Measurements from ENCODE around the gene CST6. TPM values are rescaled to one million over a fixed set of nuclear protein-coding genes. Genes with fewer than 3 reads are reported as not detected.

CST6 gene
- total RNA-seq, 4 donors from 2014 or later: 734 to 2,600 (median 1,315) TPM

DNA sequence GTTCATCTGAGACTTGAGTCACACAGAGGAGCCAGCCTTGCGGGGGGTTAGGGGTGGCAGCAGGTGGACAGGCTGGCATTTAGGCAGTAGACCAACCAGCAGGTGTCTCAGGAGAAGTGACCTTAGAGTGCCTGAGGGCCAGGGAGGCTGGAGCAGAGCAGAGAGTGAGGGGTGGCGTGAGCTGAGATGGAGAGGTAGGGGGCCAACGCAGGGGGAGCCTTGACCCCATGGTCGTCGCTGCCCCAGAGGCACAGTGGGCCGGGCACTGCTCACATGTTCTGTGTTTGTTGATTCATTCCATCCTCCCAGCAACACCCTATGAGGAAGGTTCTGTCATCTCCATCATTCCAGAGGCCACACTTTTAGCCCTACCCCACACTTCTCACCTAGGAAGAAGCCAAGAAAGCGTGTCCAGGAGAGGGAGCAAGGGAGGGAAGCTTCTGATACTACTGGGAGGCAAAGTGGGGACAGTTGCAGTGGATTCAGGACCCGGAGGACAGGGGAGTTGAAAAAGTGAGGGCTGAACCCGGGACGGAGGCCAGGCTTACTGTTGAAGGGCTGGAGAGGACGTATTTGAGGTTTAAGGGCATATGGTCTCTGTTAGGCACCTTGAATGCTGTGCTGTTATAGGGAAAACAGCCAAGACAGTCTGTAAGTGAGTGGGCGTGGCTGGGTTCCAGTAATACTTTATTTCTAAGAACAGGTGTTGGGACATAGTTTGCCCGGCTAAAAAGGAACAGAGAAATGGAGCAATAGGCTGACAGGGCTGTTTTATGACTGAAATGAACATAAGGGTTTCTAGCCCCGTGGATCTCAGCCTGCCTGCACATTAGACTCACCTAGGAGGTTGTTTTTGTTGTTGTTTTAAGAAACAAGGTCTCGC is 43.0 kb upstream of the CST6 start:
- DNase-seq (ENCODE audit: low spot score in 2 of 2): no peak
- 81 to 83% methylated on average over 15 of the region's 15 CpGs for WGBS, 2 donors
- intact Hi-C loops (cut with DNase I; ENCODE audit: low total_unique reads): no loop called here
- TF ChIP-seq, protein P1, sequence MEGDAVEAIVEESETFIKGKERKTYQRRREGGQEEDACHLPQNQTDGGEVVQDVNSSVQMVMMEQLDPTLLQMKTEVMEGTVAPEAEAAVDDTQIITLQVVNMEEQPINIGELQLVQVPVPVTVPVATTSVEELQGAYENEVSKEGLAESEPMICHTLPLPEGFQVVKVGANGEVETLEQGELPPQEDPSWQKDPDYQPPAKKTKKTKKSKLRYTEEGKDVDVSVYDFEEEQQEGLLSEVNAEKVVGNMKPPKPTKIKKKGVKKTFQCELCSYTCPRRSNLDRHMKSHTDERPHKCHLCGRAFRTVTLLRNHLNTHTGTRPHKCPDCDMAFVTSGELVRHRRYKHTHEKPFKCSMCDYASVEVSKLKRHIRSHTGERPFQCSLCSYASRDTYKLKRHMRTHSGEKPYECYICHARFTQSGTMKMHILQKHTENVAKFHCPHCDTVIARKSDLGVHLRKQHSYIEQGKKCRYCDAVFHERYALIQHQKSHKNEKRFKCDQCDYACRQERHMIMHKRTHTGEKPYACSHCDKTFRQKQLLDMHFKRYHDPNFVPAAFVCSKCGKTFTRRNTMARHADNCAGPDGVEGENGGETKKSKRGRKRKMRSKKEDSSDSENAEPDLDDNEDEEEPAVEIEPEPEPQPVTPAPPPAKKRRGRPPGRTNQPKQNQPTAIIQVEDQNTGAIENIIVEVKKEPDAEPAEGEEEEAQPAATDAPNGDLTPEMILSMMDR (IDR thresholded peaks at IDR 0.05): no peak
- no peak for TF ChIP-seq POLR2A (IDR thresholded peaks at IDR 0.05)
- no peak overlapping the region for H3K4me3 ChIP-seq (ENCODE audit: low read depth, poor library complexity, severe bottlenecking)

DNA sequence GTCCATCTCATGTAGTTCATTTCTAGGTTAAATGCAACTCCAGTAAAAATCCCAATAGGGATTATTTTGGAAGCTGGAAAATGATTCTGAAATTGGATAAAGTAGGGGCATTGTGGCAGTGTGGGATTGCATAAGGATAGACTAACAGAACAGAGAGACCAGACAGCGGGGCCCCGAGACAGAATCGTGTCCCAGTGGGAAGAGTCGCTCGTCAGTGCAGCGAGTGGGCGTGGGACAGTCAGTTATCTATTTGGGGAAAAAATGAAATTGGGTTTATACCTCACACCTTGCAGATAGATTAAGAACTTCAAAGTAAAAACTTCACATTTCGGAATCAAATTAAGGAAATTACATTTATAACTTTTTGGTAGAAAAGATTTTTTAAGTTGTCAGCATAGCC is 39.7 kb upstream of the CST6 start:
- no peak overlapping the region for H3K4me3 ChIP-seq (ENCODE audit: low read depth, poor library complexity, severe bottlenecking)
- TF ChIP-seq POLR2A (IDR thresholded peaks at IDR 0.05): no peak
- TF ChIP-seq, protein P1 (IDR thresholded peaks at IDR 0.05): no peak
- intact Hi-C loops (cut with DNase I; ENCODE audit: low total_unique reads): no loop called here
- DNase-seq (ENCODE audit: low spot score in 2 of 2): no peak
- WGBS, 2 donors: 93 to 97% methylated on average over 8 of the region's 8 CpGs

DNA sequence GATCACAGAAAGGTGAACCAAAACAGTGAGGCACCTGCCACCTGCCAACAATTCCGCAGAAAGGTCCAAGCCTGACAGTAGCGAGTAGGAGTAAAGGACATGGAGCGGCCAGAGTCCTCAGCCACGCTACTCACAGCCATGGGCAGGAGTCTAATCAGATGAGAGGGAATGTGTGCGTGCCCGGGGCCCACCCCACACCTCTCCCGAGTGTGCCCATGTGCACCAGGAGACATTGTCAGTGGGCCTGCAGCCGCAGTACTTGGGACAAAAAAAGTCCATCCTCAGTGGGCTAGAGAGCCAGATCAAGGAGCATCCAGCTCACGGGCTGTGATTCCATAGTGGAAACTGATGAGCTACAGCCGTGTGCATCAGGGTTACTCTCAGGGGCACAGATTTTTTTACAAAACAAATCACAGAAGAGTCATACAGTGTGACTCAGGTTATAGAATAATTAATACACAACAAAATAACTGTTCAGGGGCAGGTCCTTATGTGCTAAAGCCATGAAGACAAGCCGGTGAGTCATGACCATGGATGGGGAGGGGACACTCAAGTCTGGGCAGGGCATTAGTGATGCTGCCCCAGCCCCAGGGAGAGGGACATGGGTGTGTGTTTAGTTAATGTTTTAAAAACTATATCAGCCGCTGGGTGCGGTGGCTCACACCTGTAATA is 38.2 kb upstream of the CST6 start:
- H3K4me3 ChIP-seq (ENCODE audit: low read depth, poor library complexity, severe bottlenecking): no peak overlapping the region
- TF ChIP-seq, protein P1 (IDR thresholded peaks at IDR 0.05): no peak
- TF ChIP-seq POLR2A (IDR thresholded peaks at IDR 0.05): no peak
- 86 to 90% methylated on average over 11 to 13 of the region's 13 CpGs for WGBS, 2 donors
- intact Hi-C loops (cut with DNase I; ENCODE audit: low total_unique reads): no loop called here
- no peak for DNase-seq (ENCODE audit: low spot score in 2 of 2)

DNA sequence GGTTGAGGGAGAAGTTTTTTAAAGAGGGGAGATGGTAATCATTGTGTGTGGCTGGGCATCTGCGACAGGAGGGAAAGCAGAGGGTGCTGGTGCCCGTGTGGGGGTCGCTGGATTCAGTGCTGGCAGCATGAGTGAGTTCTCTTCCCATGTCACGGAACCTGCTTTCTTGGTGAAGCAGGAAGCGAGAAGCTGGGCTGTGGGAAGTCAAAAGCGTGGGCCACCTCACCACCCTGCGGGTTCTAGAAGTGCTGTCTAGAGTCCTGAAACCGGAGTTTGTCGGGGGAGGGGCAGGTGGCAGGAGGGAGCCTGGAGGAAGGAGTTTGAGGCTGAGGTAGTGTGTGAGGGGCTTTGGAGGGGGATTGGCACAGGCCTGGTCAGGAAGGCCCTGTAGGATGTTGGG is 36.0 kb upstream of the CST6 start:
- DNase-seq (ENCODE audit: low spot score in 2 of 2): no peak
- intact Hi-C loops (cut with DNase I; ENCODE audit: low total_unique reads): no loop called here
- TF ChIP-seq POLR2A (IDR thresholded peaks at IDR 0.05): no peak
- TF ChIP-seq, protein P1 (IDR thresholded peaks at IDR 0.05): no peak
- H3K4me3 ChIP-seq (ENCODE audit: low read depth, poor library complexity, severe bottlenecking): no peak overlapping the region
- 89 to 94% methylated on average over 9 of the region's 9 CpGs for WGBS, 2 donors

DNA sequence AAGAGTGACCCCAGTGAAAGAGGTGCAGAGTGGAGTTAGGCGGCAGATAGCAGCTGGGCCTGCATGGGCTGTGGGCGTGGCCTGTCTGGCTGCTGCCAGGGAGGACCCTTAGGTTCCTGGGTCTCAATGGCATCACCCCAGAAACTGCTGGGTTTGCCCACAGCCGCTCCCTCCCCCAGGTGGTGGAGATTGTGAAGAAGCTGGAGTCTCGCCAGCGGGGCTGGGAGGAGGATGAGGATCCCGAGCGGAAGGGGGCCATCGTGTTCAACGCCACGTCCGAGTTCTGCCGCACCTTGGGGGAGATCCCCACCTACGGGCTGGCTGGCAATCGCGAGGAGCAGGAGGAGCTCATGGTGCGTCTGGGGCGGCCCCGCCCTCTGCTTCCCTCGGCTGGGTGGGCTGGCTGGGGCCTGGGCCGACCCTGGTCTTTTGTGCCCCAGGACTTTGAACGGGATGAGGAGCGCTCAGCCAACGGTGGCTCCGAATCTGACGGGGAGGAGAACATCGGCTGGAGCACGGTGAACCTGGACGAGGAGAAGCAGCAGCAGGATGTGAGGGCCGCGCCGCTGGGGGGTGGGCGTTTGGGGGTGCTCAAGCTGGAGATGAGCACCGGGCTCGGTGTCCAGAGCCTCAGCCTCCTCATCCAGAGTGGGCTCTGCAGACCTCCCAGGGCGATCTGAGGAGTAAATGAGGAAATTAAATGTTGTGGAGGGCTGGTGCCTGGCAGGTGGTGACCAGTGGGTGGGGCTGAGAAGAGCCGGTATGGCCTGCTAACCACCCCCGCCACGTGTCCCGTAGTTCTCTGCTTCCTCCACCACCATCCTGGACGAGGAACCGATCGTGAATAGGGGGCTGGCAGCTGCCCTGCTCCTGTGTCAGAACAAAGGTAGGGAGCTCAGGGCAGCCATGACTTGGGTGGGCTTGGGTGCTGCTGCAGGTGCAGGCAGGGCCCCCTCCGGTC is 35.3 kb upstream of the CST6 start:
- intact Hi-C loops (cut with DNase I; ENCODE audit: low total_unique reads): no loop called here
- DNase-seq (ENCODE audit: low spot score in 2 of 2): no peak
- H3K4me3 ChIP-seq (ENCODE audit: low read depth, poor library complexity, severe bottlenecking): no peak overlapping the region
- 82 to 84% methylated on average over 39 to 43 of the region's 43 CpGs for WGBS, 2 donors
- no peak for TF ChIP-seq POLR2A (IDR thresholded peaks at IDR 0.05)
- TF ChIP-seq, protein P1 (IDR thresholded peaks at IDR 0.05): no peak

All from lower leg skin (tissue), 4 donors.